Measurements from ENCODE around the gene BCDIN3D. TPM values are rescaled to one million over a fixed set of nuclear protein-coding genes. Genes with fewer than 3 reads are reported as not detected.

The BCDIN3D gene
- total RNA-seq, 1 donor from 2014 or later, result 3.6 TPM

GRCh38 chr12:49797449-49797776 is 45.5 kb downstream of the BCDIN3D start:
- DNase-seq (ENCODE audit: low spot score), result no peak

GRCh38 chr12:49796606-49797448 is 46.1 kb downstream of the BCDIN3D start:
- no peak for DNase-seq (ENCODE audit: low spot score)

- DNase-seq (ENCODE audit: low spot score), result no peak
Observed at GRCh38 chr12:49796155-49796554, 46.8 kb downstream of the BCDIN3D start.

- no peak for DNase-seq (ENCODE audit: low spot score)
Observed at GRCh38 chr12:49795654-49796105, 47.2 kb downstream of the BCDIN3D start.

- no peak for DNase-seq (ENCODE audit: low spot score)
Observed at GRCh38 chr12:49794811-49795653, 47.9 kb downstream of the BCDIN3D start.

GRCh38 chr12:49794021-49794420 is 48.9 kb downstream of the BCDIN3D start:
- no peak for DNase-seq (ENCODE audit: low spot score)

GRCh38 chr12:49793620-49794019 is 49.3 kb downstream of the BCDIN3D start:
- DNase-seq (ENCODE audit: low spot score), result no peak

- DNase-seq (ENCODE audit: low spot score), result no peak
Observed at GRCh38 chr12:49792976-49793580, 49.8 kb downstream of the BCDIN3D start.

- no peak for DNase-seq (ENCODE audit: low spot score)
Observed at GRCh38 chr12:49792181-49792970, 50.5 kb downstream of the BCDIN3D start.

- no peak for DNase-seq (ENCODE audit: low spot score)
Observed at GRCh38 chr12:49791700-49792099, 51.2 kb downstream of the BCDIN3D start.

- no peak for DNase-seq (ENCODE audit: low spot score)
Observed at GRCh38 chr12:49790741-49791555, 52.0 kb downstream of the BCDIN3D start.

- no peak for DNase-seq (ENCODE audit: low spot score)
Observed at GRCh38 chr12:49789992-49790391, 52.9 kb downstream of the BCDIN3D start.

- DNase-seq (ENCODE audit: low spot score), result no peak
Observed at GRCh38 chr12:49787672-49788071, 55.2 kb downstream of the BCDIN3D start.

Other genes starting within 250 kb of the BCDIN3D start
- not detected for gene FAM186B, start 237.5 kb downstream of the BCDIN3D start, total RNA-seq (ENCODE audit: insufficient read depth, low replicate concordance)
- 19.5 TPM for gene PRPF40B, start 219.5 kb downstream of the BCDIN3D start, total RNA-seq (ENCODE audit: insufficient read depth, low replicate concordance)
- gene FMNL3, start 135.7 kb downstream of the BCDIN3D start, total RNA-seq (ENCODE audit: insufficient read depth, low replicate concordance), result 22.1 TPM
- 293 TPM for gene TMBIM6, start 101.5 kb downstream of the BCDIN3D start, total RNA-seq (ENCODE audit: insufficient read depth, low replicate concordance)
- gene NCKAP5L, start 14.7 kb downstream of the BCDIN3D start, total RNA-seq (ENCODE audit: insufficient read depth, low replicate concordance), result 9.9 TPM
- 10.4 TPM for gene FAIM2, start 60.8 kb upstream of the BCDIN3D start, total RNA-seq (ENCODE audit: insufficient read depth, low replicate concordance)
- gene AQP2, start 107.6 kb upstream of the BCDIN3D start, total RNA-seq (ENCODE audit: insufficient read depth, low replicate concordance), result 0.24 TPM
- gene AQP5, start 118.8 kb upstream of the BCDIN3D start, total RNA-seq (ENCODE audit: insufficient read depth, low replicate concordance), result 7.2 TPM
- 0.48 TPM for gene AQP6, start 129.8 kb upstream of the BCDIN3D start, total RNA-seq (ENCODE audit: insufficient read depth, low replicate concordance)
- gene RACGAP1, start 182.4 kb upstream of the BCDIN3D start, total RNA-seq (ENCODE audit: insufficient read depth, low replicate concordance), result 27.2 TPM
- 1.7 TPM for gene ASIC1, start 214.5 kb upstream of the BCDIN3D start, total RNA-seq (ENCODE audit: insufficient read depth, low replicate concordance)
- 33.0 TPM for gene SMARCD1, start 242.2 kb upstream of the BCDIN3D start, total RNA-seq (ENCODE audit: insufficient read depth, low replicate concordance)